ACC112 (cell line): ENCODE measurements around the gene ALDH16A1.

ENCODE experiments used
- H2AFZ ChIP-seq: fragments of 200-600 bp; sonication (generic); one replicate; pipeline ENCODE4 v1.6.0; 2017; ENCODE audit warnings: antibody characterized with exemption, low read length; ENCODE audit not compliant: unreplicated experiment
- H3K27ac ChIP-seq: fragments of 200-600 bp; sonication (generic); 2 replicates; pipeline ENCODE4 v1.5.1; 2014; ENCODE audit warnings: low read depth, mild to moderate bottlenecking, antibody characterized with exemption, low read length, moderate library complexity
- H3K27me3 ChIP-seq: fragments of 200-600 bp; sonication (generic); 2 replicates; pipeline ENCODE4 v1.6.1; 2014; ENCODE audit warnings: mild to moderate bottlenecking, antibody characterized with exemption, low read length, moderate library complexity, mixed read lengths; ENCODE audit not compliant: insufficient read depth
- H3K36me3 ChIP-seq: fragments of 200-600 bp; sonication (generic); 2 replicates; pipeline ENCODE4 v1.6.1; 2016; ENCODE audit warnings: mild to moderate bottlenecking, antibody characterized with exemption, low read length, moderate library complexity, mixed read lengths; ENCODE audit not compliant: insufficient read depth
- H3K4me1 ChIP-seq: fragments of 200-600 bp; sonication (generic); one replicate; pipeline ENCODE4 v1.6.1; 2016; ENCODE audit warnings: low read length, mixed read lengths; ENCODE audit not compliant: insufficient read depth, unreplicated experiment, control insufficient read depth
- H3K4me3 ChIP-seq: fragments of 200-600 bp; sonication (generic); 2 replicates; pipeline ENCODE4 v1.5.1; 2014; ENCODE audit warnings: mild to moderate bottlenecking, low read depth, low read length
- H3K79me2 ChIP-seq: fragments of 200-600 bp; sonication (generic); one replicate; pipeline ENCODE4 v1.6.0; 2016; ENCODE audit warnings: low read length; ENCODE audit not compliant: control insufficient read depth, unreplicated experiment, insufficient read depth

Gene ALDH16A1

DNA sequence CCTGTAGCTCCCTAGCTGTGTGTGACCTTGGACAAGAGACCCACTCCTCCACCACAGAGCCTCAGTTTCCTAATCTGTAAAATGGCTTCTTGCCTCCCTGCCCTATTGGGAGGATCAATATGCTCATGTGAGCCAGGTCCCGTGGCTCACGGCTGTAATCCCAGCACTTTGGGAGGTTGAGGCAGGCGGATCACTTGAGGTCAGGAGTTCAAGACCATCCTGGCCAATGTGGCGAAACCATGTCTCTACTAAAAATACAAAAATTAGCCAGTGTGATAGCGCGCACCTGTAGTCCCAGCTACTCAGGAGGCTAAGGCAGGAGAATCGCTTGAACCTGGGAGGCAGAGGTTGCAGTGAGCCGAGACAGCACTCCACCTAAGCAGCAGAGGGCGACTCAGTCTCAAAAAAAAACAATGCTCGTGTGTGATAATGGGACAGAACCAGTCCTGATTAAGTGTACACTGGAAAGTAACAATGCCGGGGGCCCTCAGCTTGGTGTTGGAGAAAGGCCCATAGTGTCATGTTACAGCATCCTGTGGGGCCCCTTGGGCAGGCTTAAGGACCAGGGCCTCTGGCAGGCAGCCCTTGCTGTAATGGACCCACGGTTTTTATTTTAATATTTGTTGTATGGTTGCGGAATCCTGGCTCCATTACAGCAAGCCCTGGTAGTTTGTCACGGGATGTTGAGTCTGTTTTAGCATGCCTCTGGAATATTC is 50.0 kb downstream of the ALDH16A1 start:
- H3K79me2 ChIP-seq: peaks cover 5% of the 10 kb centered on the region
- H3K27ac ChIP-seq: no peak overlapping the region
- H2AFZ ChIP-seq: no peak overlapping the region
- H3K4me1 ChIP-seq: peaks cover 4% of the 10 kb centered on the region
- no peak overlapping the region for H3K4me3 ChIP-seq
- peaks cover 5% of the 10 kb centered on the region; the same call in 1 of the 2 replicates for H3K36me3 ChIP-seq
- H3K27me3 ChIP-seq: no peaks in the 10 kb centered on the region

- Histone ChIP-seq H3K36me3 (no peaks in the 10 kb centered on the region), H3K4me3 (no peak overlapping the region), H3K79me2 (no peaks in the 10 kb centered on the region), H3K27me3 (no peaks in the 10 kb centered on the region), H2AFZ (no peak overlapping the region), H3K27ac (no peak overlapping the region), H3K4me1 (peaks cover 4% of the 10 kb centered on the region)
Observed at GRCh38 chr19:49503582-49503962, 50.5 kb downstream of the ALDH16A1 start.

DNA sequence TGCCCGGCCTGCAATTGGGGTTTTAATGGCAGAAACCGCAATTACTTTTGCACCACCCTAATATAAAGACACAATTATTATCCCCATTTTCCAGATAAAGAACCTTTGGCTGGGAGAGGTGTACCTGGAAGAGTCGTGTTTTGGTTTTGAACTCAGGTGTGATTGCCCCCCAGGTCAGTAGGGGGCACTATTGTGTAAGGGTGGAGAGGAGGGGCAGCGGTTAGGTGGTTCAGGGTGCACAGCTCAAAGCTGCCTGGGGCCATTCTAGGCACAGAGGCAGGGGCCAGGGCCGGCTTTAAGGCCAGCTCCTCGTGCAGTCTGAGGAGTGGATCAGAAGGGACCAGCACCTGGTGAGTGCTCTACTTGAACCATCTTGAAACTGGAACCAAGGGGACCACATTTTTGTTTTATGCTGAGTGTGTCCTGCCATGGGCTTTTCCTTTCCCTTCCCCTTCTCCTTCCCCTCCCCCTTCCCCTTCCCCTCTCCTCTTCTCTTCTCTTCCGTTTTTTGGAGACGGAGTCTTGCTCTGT is 53.6 kb downstream of the ALDH16A1 start:
- no peak overlapping the region for H3K27ac ChIP-seq
- H3K4me1 ChIP-seq: peaks cover 6% of the 10 kb centered on the region
- no peaks in the 10 kb centered on the region for H3K79me2 ChIP-seq
- no peak overlapping the region for H3K4me3 ChIP-seq
- H3K27me3 ChIP-seq: no peaks in the 10 kb centered on the region
- H2AFZ ChIP-seq: no peak overlapping the region
- no peaks in the 10 kb centered on the region for H3K36me3 ChIP-seq

DNA sequence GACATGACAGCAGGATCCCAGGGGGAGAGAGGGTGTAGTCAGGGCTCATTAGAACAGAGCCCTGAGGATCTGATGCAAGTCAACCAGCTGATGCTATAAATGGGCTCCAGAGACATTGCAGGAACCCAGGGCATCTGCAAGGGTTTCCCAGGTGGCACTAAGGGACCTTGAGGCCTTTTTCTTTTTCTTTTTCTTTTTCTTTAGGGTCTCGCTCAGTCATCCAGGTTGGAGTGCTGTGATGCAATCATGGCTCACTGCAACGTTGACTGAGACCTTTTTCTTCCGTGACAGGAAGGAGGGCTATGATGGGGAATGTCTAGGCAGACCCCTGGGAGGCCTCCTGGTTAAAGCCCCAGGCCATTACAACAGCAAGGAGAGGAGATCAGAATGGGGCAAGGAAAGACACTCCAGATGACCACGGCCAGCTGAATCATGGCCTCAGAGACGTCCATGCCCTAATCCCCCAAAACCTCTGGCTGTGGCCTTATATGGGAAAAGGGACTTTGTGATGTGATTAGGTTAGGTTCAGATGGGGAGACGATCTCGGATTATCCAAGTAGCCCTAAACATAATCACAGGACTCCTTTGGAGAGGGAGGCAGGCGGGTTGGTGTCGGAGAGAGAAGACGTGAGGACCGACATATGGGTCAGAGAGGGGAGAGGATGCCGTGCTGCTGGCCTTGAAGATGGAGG is 54.9 kb downstream of the ALDH16A1 start:
- H2AFZ ChIP-seq: no peak overlapping the region
- H3K79me2 ChIP-seq: no peaks in the 10 kb centered on the region

DNA sequence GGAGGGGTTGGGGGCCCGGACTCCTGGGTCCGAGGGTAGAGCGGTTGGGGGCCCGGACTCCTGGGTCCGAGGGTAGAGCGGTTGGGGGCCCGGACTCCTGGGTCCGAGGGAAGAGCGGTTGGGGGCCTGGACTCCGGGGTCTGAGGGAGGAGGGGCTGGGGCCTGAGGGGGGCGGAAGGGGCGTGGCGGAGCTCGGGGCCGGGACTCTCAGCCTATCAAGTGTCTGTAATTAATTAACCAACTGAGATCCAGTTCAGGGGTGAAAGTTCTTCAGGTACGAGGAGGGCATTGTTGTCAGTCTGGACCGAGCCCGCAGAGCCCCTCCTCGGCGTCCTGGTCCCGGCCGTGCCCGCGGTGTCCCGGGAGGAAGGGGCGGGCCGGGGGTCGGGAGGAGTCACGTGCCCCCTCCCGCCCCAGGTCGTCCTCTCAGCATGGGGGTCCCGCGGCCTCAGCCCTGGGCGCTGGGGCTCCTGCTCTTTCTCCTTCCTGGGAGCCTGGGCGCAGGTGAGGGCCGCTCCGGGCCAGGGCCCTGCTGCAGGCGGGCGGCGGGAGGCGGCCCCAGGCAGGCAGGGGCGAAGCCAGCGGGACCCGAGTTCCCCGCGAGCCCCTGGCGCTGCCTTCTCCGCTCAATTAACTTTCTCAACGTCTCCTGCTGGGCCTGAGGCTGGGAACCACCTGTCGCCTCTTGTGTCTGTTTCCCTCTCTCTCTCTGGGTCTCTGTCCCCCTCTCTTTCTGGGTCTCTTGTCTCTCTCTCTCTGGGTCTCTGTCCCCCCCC is 60.1 kb downstream of the ALDH16A1 start:
- no peak overlapping the region for H3K27ac ChIP-seq
- H3K27me3 ChIP-seq: no peaks in the 10 kb centered on the region
- no peaks in the 10 kb centered on the region for H3K36me3 ChIP-seq
- no peaks in the 10 kb centered on the region for H3K79me2 ChIP-seq
- H3K4me1 ChIP-seq: peaks cover 10% of the 10 kb centered on the region
- H3K4me3 ChIP-seq: peak overlapping the region; percentile 67
- H2AFZ ChIP-seq: peak overlapping the region; percentile 28

More for the DNA sequence above, 54.9 kb downstream of the ALDH16A1 start:
- Histone ChIP-seq H3K4me1 (peaks cover 7% of the 10 kb centered on the region), H3K4me3 (no peak overlapping the region), H3K36me3 (no peaks in the 10 kb centered on the region), H3K27me3 (no peaks in the 10 kb centered on the region), H3K27ac (no peak overlapping the region)

- Histone ChIP-seq H3K27ac (no peak overlapping the region), H3K79me2 (no peaks in the 10 kb centered on the region), H3K36me3 (no peaks in the 10 kb centered on the region), H3K27me3 (no peaks in the 10 kb centered on the region), H3K4me1 (peaks cover 10% of the 10 kb centered on the region), H3K4me3 (peak overlapping the region; percentile 67; the same call in 1 of the 2 replicates), H2AFZ (no peak overlapping the region)
Observed at GRCh38 chr19:49513746-49514118, 60.7 kb downstream of the ALDH16A1 start.

DNA sequence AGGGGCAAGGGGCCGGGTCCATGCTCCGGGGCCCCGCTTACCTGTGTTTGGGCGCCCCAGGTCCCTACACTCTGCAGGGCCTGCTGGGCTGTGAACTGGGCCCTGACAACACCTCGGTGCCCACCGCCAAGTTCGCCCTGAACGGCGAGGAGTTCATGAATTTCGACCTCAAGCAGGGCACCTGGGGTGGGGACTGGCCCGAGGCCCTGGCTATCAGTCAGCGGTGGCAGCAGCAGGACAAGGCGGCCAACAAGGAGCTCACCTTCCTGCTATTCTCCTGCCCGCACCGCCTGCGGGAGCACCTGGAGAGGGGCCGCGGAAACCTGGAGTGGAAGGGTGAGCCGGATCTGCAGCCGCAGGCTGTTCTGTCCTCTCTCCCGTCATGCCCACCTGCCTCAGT is 61.1 kb downstream of the ALDH16A1 start:
- no peak overlapping the region for H2AFZ ChIP-seq
- H3K27me3 ChIP-seq: no peaks in the 10 kb centered on the region
- no peaks in the 10 kb centered on the region for H3K36me3 ChIP-seq
- no peak overlapping the region for H3K4me3 ChIP-seq
- H3K27ac ChIP-seq: no peak overlapping the region
- peaks cover 10% of the 10 kb centered on the region for H3K4me1 ChIP-seq
- no peaks in the 10 kb centered on the region for H3K79me2 ChIP-seq

DNA sequence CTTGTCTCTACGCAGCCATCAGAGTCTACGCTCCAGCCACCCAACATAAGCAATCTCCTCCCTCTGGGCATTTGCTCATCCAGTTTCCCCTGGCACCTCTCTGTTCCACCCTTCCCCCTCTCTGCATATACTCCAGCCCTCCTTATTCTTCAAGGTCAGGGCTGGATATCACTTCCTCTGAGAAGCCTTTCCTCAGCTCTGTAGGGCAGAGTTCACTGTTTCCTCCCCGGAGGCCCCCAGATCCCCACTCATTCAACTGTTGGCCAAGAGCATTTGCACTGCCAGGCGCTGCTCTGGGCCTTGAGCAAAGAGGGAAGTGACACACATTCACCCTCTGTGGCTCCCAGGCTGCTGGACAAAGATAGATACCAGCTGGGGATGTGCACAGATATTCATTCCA is 62.7 kb downstream of the ALDH16A1 start:
- Histone ChIP-seq H3K79me2 (no peaks in the 10 kb centered on the region), H3K36me3 (no peaks in the 10 kb centered on the region), H2AFZ (no peak overlapping the region), H3K4me3 (no peak overlapping the region), H3K27ac (no peak overlapping the region), H3K4me1 (peaks cover 10% of the 10 kb centered on the region), H3K27me3 (no peaks in the 10 kb centered on the region)

DNA sequence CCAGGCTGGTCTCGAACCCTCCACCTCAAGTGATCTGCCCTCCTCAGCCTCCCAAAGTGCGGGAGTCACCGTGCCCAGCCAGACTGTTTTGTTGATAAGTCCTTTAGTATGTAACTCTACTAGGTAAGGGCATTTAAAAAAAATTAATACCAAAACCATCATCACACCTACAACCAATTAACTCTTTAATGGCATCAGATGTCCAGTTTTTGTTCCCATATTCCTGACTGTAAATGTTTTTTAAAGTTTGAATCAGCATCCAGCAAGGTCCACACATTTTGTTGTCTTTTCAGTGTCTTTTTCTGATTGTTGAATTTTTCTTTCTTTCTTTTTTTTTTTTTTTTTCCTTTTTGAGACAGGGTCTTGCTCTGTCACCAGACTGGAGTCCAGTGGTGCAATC is 65.0 kb downstream of the ALDH16A1 start:
- no peak overlapping the region for H3K27ac ChIP-seq
- no peaks in the 10 kb centered on the region for H3K27me3 ChIP-seq

More for the DNA sequence above, 65.0 kb downstream of the ALDH16A1 start:
- Histone ChIP-seq H3K4me3 (no peak overlapping the region), H3K79me2 (no peaks in the 10 kb centered on the region), H2AFZ (no peak overlapping the region), H3K4me1 (peaks cover 7% of the 10 kb centered on the region), H3K36me3 (no peaks in the 10 kb centered on the region)
